Chondrocyte (in vitro differentiated cells): ENCODE results near the gene ORMDL3. TPM values are rescaled to one million over a fixed set of nuclear protein-coding genes. Genes with fewer than 3 reads are reported as not detected.
A peak's percentile ranks its signal among the peaks of the same experiment; 100 is the strongest.

ENCODE experiments used
- DNase-seq: peaks from one replicate; pipeline ENCODE4 v3.0.0; 2021; ENCODE audit warnings: mixed read lengths, low spot score
- H3K27ac Mint-ChIP-seq: one replicate; pipeline ENCODE4 v1.8.0; 2021; ENCODE audit warnings: mild to moderate bottlenecking, moderate library complexity, mixed read lengths; ENCODE audit not compliant: unreplicated experiment
- H3K27me3 Mint-ChIP-seq: 2 replicates; pipeline ENCODE4 v1.8.0; 2021; ENCODE audit warnings: low read depth, mixed read lengths
- H3K36me3 Mint-ChIP-seq: 2 replicates; pipeline ENCODE4 v1.8.0; 2021; ENCODE audit warnings: low read depth, mixed read lengths
- H3K4me1 Mint-ChIP-seq: 2 replicates; pipeline ENCODE4 v1.8.0; 2021; ENCODE audit warnings: low read depth, mild to moderate bottlenecking, mixed read lengths
- H3K4me3 Mint-ChIP-seq: one replicate; pipeline ENCODE4 v1.8.0; 2021; ENCODE audit warnings: mild to moderate bottlenecking, moderate library complexity, mixed read lengths; ENCODE audit not compliant: unreplicated experiment
- H3K9me3 Mint-ChIP-seq: 2 replicates; pipeline ENCODE4 v1.8.0; 2021; ENCODE audit warnings: low read depth, mixed read lengths
- CTCF ChIP-seq: fragments of 200-600 bp; sonication (generic); IDR thresholded peaks from 2 replicates; pipeline ENCODE4 v1.5.0; 2021; ENCODE audit warnings: antibody characterized with exemption, mild to moderate bottlenecking, moderate library complexity
- total RNA-seq: library from RNA; stranded (reverse); gene quantifications from 3 replicates; pipeline ENCODE4 v1.2.1, GENCODE V29; 2021

The ORMDL3 gene
- total RNA-seq, 1 donor from 2014 or later: 59.9 TPM

- H3K9me3 Mint-ChIP-seq: no peaks in the 10 kb centered on the region
- TF ChIP-seq CTCF: peak; percentile 72
- no peak overlapping the region for H3K4me3 Mint-ChIP-seq
- H3K27ac Mint-ChIP-seq: no peak overlapping the region
- DNase-seq: no peak
- no peaks in the 10 kb centered on the region for H3K27me3 Mint-ChIP-seq
- H3K4me1 Mint-ChIP-seq: peaks cover 14% of the 10 kb centered on the region
- no peaks in the 10 kb centered on the region for H3K36me3 Mint-ChIP-seq
These were observed 12.4 kb upstream of the ORMDL3 start for GRCh38 chr17:39939588-39940419.

GRCh38 chr17:39939106-39939505 lies 11.7 kb upstream of the ORMDL3 start:
- TF ChIP-seq CTCF: no peak
- H3K36me3 Mint-ChIP-seq: no peaks in the 10 kb centered on the region
- H3K27ac Mint-ChIP-seq: no peak overlapping the region
- DNase-seq: no peak
- no peaks in the 10 kb centered on the region for H3K27me3 Mint-ChIP-seq
- no peaks in the 10 kb centered on the region for H3K9me3 Mint-ChIP-seq
- H3K4me1 Mint-ChIP-seq: peaks cover 16% of the 10 kb centered on the region
- H3K4me3 Mint-ChIP-seq: no peak overlapping the region

GRCh38 chr17:39938140-39938869 lies 10.9 kb upstream of the ORMDL3 start:
- H3K36me3 Mint-ChIP-seq: no peaks in the 10 kb centered on the region
- no peaks in the 10 kb centered on the region for H3K9me3 Mint-ChIP-seq
- no peak for DNase-seq
- no peaks in the 10 kb centered on the region for H3K27me3 Mint-ChIP-seq
- no peak overlapping the region for H3K27ac Mint-ChIP-seq
- TF ChIP-seq CTCF: no peak
- peaks cover 20% of the 10 kb centered on the region for H3K4me1 Mint-ChIP-seq
- no peak overlapping the region for H3K4me3 Mint-ChIP-seq

GRCh38 chr17:39937447-39937846 lies 10.0 kb upstream of the ORMDL3 start:
- Mint-ChIP-seq H3K27ac (no peak overlapping the region), H3K9me3 (no peaks in the 10 kb centered on the region)

More at GRCh38 chr17:39937447-39937846, 10.0 kb upstream of the ORMDL3 start:
- peaks cover 20% of the 10 kb centered on the region for H3K4me1 Mint-ChIP-seq
- H3K4me3 Mint-ChIP-seq: no peak overlapping the region
- no peak for TF ChIP-seq CTCF
- no peaks in the 10 kb centered on the region for H3K27me3 Mint-ChIP-seq
- H3K36me3 Mint-ChIP-seq: no peaks in the 10 kb centered on the region
- DNase-seq: no peak
